Measurements from ENCODE around the gene UAP1L1. TPM values are rescaled to one million over a fixed set of nuclear protein-coding genes. Genes with fewer than 3 reads are reported as not detected.
A peak's percentile ranks its signal among the peaks of the same experiment; 100 is the strongest.

Gene UAP1L1
- total and polyA plus RNA-seq, 2 of the 4 experiments (the other 2 are of a cell fraction) = 2.3 to 9.8 TPM

DNA sequence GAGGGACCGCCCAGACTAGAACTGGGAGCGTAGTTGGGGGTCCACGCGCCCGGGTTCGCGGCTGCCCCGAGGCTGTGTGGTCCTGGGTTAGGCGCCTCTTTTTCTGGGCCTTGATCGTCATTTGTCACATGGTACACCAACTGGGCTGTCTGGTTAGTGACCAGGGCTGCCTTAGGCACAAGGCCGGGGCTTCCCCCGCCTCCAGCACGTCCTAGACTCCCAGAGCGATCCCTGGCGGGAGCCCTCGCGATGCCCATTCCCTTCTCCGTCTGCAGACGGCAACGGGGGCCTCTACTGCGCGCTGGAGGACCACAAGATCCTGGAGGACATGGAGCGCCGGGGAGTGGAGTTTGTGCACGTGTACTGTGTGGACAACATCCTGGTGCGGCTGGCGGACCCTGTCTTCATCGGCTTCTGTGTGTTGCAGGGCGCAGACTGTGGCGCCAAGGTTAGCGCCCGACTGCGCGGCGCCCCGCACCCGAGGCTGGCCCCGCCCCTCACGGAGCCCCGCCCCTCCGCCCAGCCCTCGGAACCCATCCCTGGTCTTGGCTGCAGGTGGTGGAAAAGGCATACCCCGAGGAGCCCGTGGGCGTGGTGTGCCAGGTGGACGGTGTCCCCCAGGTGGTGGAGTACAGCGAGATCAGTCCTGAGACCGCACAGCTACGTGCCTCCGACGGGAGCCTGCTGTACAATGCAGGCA, 1.5 kb downstream of the UAP1L1 start:
- dilution Hi-C loops (cut with HindIII; ENCODE audit: low sequenced_read_pairs, unreplicated experiment) = no loop called here
- DNase-seq (no peak), ATAC-seq (ENCODE audit: low read depth) (no peak)
- intact Hi-C loops (cut with micrococcal nuclease) = no loop called here
- Histone ChIP-seq H2BK15ac (ENCODE audit: low read depth, low read length) (no peak overlapping the region), H2AK9ac (replicated peaks; ENCODE audit: low read depth, low read length, poor library complexity) (peak overlapping the region; percentile 96), H3K9me3 (ENCODE audit: control insufficient read depth, insufficient read depth, low read length) (no peaks in the 10 kb centered on the region), H4K5ac (ENCODE audit: low read depth, low read length) (no peak overlapping the region), H3K4me2 (ENCODE audit: low read depth, low read length) (peak overlapping the region; percentile 89; the same call in 1 of the 2 replicates), H3K4ac (ENCODE audit: low read depth, low read length) (no peak overlapping the region), H3K36me3 (ENCODE audit: control insufficient read depth, insufficient read depth, low read length) (peaks cover 24% of the 10 kb centered on the region; the same call in 1 of the 2 replicates), H2BK120ac (ENCODE audit: low read depth, low read length) (no peak overlapping the region), H3K18ac (ENCODE audit: low read depth, low read length) (no peak overlapping the region), H3K27ac (ENCODE audit: insufficient read depth, low read length) (no peak overlapping the region), H2BK5ac (ENCODE audit: low read depth, low read length, poor library complexity, severe bottlenecking) (no peak overlapping the region), H4K20me1 (ENCODE audit: insufficient read depth, low read length) (peaks cover 10% of the 10 kb centered on the region), H2BK20ac (ENCODE audit: low read depth, low read length) (no peak overlapping the region), H3K4me1 (ENCODE audit: control insufficient read depth, insufficient read depth, low read length) (peaks cover 10% of the 10 kb centered on the region), H3K9ac (ENCODE audit: low read depth, low read length) (no peak overlapping the region), H3K9me1 (ENCODE audit: insufficient read depth, low read length) (peaks cover 4% of the 10 kb centered on the region), H2AK5ac (ENCODE audit: low read depth, low read length) (peak overlapping the region; percentile 1; the same call in 1 of the 2 replicates), H4K91ac (ENCODE audit: insufficient read depth, low read depth, low read length) (no peak overlapping the region), H3K27me3 (ENCODE audit: control insufficient read depth, insufficient read depth, low read length) (no peaks in the 10 kb centered on the region), H3K14ac (replicated peaks; ENCODE audit: low read depth, low read length) (no peak overlapping the region), H3K23ac (ENCODE audit: low read depth, low read length) (no peak overlapping the region), H4K8ac (ENCODE audit: low read depth in 2 of 2, low read length in 2 of 2) (no peak overlapping the region), H3K79me1 (ENCODE audit: low read depth in 1 of 2, low read length in 2 of 2) (peaks cover 8 to 37% of the 10 kb centered on the region in 2 experiments), H2AFZ (replicated peaks; ENCODE audit: low read length, poor library complexity) (peak overlapping the region; percentile 2), H3K4me3 (ENCODE audit: insufficient read depth, low read depth, low read length) (peak overlapping the region; percentile 99), H3K56ac (ENCODE audit: extremely low read depth, insufficient read depth, low read length) (no peak overlapping the region)
- in situ Hi-C loops (cut with MboI; ENCODE audit: low sequenced_read_pairs) = no loop called here
- POLR2A ChIA-PET (ENCODE audit: unreplicated experiment) = no interaction called here
- CTCF ChIA-PET = no interaction called here
- BruUV-seq (replicated peaks) = no TSS peak
- TF ChIP-seq SMC3 (IDR thresholded peaks at IDR 0.05; ENCODE audit: low read depth, low read length) = no peak
- TF ChIP-seq RFX5 (IDR thresholded peaks at IDR 0.05; ENCODE audit: low read depth, low read length) = no peak
- TF ChIP-seq BHLHE40 (IDR thresholded peaks at IDR 0.05; ENCODE audit: low read depth, low read length) = no peak
- no peak for TF ChIP-seq RAD21 (IDR thresholded peaks at IDR 0.05; ENCODE audit: low read length)
- no peak for TF ChIP-seq CEBPB (IDR thresholded peaks at IDR 0.05; ENCODE audit: low read depth, low read length)
- no peak for TF ChIP-seq CHD1 (IDR thresholded peaks at IDR 0.05; ENCODE audit: low read depth, low read length)
- TF ChIP-seq, protein P1, sequence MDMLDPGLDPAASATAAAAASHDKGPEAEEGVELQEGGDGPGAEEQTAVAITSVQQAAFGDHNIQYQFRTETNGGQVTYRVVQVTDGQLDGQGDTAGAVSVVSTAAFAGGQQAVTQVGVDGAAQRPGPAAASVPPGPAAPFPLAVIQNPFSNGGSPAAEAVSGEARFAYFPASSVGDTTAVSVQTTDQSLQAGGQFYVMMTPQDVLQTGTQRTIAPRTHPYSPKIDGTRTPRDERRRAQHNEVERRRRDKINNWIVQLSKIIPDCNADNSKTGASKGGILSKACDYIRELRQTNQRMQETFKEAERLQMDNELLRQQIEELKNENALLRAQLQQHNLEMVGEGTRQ (IDR thresholded peaks at IDR 0.05; ENCODE audit: low read depth, low read length) = no peak
- no peak for TF ChIP-seq FOS (IDR thresholded peaks at IDR 0.05; ENCODE audit: low read depth, low read length)
- no peak for TF ChIP-seq NFE2L2 (IDR thresholded peaks at IDR 0.05; ENCODE audit: low read depth, low read length)
- TF ChIP-seq RCOR1 (IDR thresholded peaks at IDR 0.05; ENCODE audit: insufficient replicate concordance, low read length) = no peak
- no peak for TF ChIP-seq MAFK (IDR thresholded peaks at IDR 0.05; ENCODE audit: low read depth, low read length)
- TF ChIP-seq, protein P2, sequence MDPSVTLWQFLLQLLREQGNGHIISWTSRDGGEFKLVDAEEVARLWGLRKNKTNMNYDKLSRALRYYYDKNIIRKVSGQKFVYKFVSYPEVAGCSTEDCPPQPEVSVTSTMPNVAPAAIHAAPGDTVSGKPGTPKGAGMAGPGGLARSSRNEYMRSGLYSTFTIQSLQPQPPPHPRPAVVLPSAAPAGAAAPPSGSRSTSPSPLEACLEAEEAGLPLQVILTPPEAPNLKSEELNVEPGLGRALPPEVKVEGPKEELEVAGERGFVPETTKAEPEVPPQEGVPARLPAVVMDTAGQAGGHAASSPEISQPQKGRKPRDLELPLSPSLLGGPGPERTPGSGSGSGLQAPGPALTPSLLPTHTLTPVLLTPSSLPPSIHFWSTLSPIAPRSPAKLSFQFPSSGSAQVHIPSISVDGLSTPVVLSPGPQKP (IDR thresholded peaks at IDR 0.05; ENCODE audit: borderline replicate concordance, low read depth, low read length) = no peak
- TF ChIP-seq POLR2A (IDR thresholded peaks at IDR 0.05; ENCODE audit: low read depth, low read length) = no peak
- TF ChIP-seq MAZ (IDR thresholded peaks at IDR 0.05; ENCODE audit: borderline replicate concordance, low read depth, low read length) = no peak
- no peak for TF ChIP-seq MXI1 (IDR thresholded peaks at IDR 0.05; ENCODE audit: borderline replicate concordance, low read depth, low read length)
- TF ChIP-seq, protein P3, sequence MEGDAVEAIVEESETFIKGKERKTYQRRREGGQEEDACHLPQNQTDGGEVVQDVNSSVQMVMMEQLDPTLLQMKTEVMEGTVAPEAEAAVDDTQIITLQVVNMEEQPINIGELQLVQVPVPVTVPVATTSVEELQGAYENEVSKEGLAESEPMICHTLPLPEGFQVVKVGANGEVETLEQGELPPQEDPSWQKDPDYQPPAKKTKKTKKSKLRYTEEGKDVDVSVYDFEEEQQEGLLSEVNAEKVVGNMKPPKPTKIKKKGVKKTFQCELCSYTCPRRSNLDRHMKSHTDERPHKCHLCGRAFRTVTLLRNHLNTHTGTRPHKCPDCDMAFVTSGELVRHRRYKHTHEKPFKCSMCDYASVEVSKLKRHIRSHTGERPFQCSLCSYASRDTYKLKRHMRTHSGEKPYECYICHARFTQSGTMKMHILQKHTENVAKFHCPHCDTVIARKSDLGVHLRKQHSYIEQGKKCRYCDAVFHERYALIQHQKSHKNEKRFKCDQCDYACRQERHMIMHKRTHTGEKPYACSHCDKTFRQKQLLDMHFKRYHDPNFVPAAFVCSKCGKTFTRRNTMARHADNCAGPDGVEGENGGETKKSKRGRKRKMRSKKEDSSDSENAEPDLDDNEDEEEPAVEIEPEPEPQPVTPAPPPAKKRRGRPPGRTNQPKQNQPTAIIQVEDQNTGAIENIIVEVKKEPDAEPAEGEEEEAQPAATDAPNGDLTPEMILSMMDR (conservative IDR thresholded peaks at IDR 0.05; ENCODE audit: low read depth, low read length) = no peak
- WGBS, 2 experiments (ENCODE audit: extremely low coverage in 2 of 2, insufficient read length in 1 of 2) = 56% methylated on average over 23 of the region's 51 CpGs; no CpG with 5 or more reads in 1 of the 2 experiments
